Femur (tissue), 1 donor: ENCODE measurements around the gene HABP4.

Experiments used
- DNase-seq: peaks from one replicate; pipeline ENCODE4 v3.0.0-alpha.2; 2017

Gene HABP4

GRCh38 chr9:96480736-96481135 lies 30.8 kb downstream of the HABP4 start:
- no peak for DNase-seq

- no peak for DNase-seq
These were observed 32.5 kb downstream of the HABP4 start for GRCh38 chr9:96482476-96482875.

- no peak for DNase-seq
These were observed 33.2 kb downstream of the HABP4 start for GRCh38 chr9:96483197-96483596.

- DNase-seq = no peak
These were observed 33.9 kb downstream of the HABP4 start for GRCh38 chr9:96483733-96484390.

GRCh38 chr9:96484521-96484931 lies 34.6 kb downstream of the HABP4 start:
- DNase-seq = no peak

GRCh38 chr9:96485280-96485679 lies 35.3 kb downstream of the HABP4 start:
- no peak for DNase-seq

GRCh38 chr9:96486386-96487028 lies 36.5 kb downstream of the HABP4 start:
- peak; percentile 65 for DNase-seq

- no peak for DNase-seq
These were observed 37.0 kb downstream of the HABP4 start for GRCh38 chr9:96487029-96487396.

- DNase-seq = peak; percentile 47
These were observed 38.0 kb downstream of the HABP4 start for GRCh38 chr9:96487949-96488348.

GRCh38 chr9:96489482-96489979 lies 39.6 kb downstream of the HABP4 start:
- DNase-seq = no peak

GRCh38 chr9:96490534-96491078 lies 40.6 kb downstream of the HABP4 start:
- DNase-seq = no peak

GRCh38 chr9:96491079-96491879 lies 41.3 kb downstream of the HABP4 start:
- no peak for DNase-seq

GRCh38 chr9:96491880-96492525 lies 42.0 kb downstream of the HABP4 start:
- no peak for DNase-seq

- no peak for DNase-seq
These were observed 43.1 kb downstream of the HABP4 start for GRCh38 chr9:96492993-96493531.

- DNase-seq = no peak
These were observed 43.8 kb downstream of the HABP4 start for GRCh38 chr9:96493757-96494156.

GRCh38 chr9:96494215-96494800 lies 44.3 kb downstream of the HABP4 start:
- no peak for DNase-seq

- no peak for DNase-seq
These were observed 45.4 kb downstream of the HABP4 start for GRCh38 chr9:96495341-96495740.

- DNase-seq = no peak
These were observed 46.6 kb downstream of the HABP4 start for GRCh38 chr9:96496368-96497116.

GRCh38 chr9:96497117-96497399 lies 47.1 kb downstream of the HABP4 start:
- DNase-seq = no peak

GRCh38 chr9:96498796-96499195 lies 48.8 kb downstream of the HABP4 start:
- DNase-seq = no peak

- no peak for DNase-seq
These were observed 49.3 kb downstream of the HABP4 start for GRCh38 chr9:96499257-96499656.
